ENCODE measurements around the gene SEL1L3.

DNA sequence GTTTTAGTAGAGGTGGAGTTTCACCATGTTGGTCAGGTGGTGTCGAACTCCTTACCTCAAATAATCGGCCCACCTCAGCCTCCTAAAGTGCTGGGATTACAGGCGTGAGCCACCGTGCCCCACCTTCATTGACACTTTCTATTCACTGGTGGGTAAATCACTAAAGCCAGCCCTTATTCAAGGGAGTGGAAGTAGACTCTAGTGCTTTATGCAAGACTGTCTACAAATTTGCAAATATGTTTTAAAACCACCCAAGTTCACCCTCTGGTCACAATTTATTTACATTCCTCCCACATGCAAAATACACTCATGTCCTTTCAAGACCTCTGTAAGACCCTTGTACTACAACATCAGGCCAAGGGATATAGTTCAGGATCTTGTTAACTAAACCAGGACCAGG lies 162.1 kb downstream of the SEL1L3 start:
- TF ChIP-seq, protein P1, sequence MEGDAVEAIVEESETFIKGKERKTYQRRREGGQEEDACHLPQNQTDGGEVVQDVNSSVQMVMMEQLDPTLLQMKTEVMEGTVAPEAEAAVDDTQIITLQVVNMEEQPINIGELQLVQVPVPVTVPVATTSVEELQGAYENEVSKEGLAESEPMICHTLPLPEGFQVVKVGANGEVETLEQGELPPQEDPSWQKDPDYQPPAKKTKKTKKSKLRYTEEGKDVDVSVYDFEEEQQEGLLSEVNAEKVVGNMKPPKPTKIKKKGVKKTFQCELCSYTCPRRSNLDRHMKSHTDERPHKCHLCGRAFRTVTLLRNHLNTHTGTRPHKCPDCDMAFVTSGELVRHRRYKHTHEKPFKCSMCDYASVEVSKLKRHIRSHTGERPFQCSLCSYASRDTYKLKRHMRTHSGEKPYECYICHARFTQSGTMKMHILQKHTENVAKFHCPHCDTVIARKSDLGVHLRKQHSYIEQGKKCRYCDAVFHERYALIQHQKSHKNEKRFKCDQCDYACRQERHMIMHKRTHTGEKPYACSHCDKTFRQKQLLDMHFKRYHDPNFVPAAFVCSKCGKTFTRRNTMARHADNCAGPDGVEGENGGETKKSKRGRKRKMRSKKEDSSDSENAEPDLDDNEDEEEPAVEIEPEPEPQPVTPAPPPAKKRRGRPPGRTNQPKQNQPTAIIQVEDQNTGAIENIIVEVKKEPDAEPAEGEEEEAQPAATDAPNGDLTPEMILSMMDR (IDR thresholded peaks at IDR 0.05; ENCODE audit: borderline replicate concordance, extremely low read depth, low read length, poor library complexity, severe bottlenecking), result no peak
- TF ChIP-seq EZH2 (IDR thresholded peaks at IDR 0.05; ENCODE audit: borderline replicate concordance, low read depth, low read length, severe bottlenecking), result no peak
